SK-N-DZ (cell line): ENCODE measurements around the gene CC2D2A.
"Not testable (repeated sequence)": the region's sequence is repeated elsewhere in the genome, so short reads cannot be mapped to it uniquely, and the experiment has no call there.

Experiments
- DNase-seq: peaks from one replicate; pipeline ENCODE4 v3.0.0-alpha.2; 2015; ENCODE audit warnings: low spot score

Gene CC2D2A

DNA sequence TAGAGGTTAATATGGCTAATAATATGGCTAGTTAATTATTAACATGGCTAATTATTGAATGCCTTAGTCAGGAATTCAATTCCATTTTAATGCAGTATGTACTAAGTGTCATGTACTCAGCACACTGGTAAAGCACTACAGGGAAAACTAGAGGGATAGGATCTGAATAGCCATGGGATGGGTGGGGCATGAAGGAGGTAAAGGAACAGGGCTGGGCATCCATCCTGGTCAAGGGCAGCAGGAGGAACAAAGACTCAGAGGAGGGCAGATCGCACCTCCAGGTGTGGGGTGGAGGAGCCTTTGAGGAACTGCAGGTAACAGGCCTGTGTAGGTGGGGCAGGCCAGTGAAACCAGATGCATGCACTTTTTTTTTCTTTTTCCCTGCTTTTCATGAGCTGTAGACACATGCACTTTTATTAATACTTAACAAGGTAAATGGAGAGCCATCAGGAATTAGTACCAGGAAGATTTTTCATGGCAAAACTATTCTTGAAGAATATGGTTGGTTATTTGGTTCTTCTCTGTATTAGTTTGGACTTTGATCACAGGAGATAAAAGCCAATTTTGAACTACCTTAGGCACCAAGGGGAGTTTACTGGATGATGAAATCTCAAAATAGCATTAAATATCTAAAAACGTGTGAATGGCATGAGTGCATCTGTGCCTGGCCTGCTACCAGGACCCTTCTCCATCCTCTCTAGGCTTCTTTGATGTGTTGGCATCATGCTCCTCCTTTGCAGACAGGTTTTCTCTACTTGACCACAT is 88.3 kb downstream of the CC2D2A start:
- DNase-seq, result no peak

DNA sequence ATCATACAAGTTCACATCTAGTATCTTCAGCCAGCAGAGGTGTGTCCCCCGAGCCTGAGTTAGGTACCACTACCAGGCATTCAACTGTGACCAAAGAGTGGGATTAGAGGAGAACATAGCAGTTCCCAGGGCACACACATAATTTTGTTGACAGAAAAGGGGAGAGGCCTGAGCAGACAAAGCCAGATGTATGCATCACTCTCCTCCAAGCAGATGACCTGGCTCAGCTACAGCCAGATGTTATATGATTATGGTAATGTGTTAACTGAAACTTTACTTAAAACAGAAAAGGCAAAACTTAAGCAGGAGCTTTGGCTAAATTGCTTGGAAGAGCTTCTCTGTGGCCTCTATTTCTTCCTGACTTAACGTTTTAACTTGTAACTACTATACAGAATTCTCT is 88.9 kb downstream of the CC2D2A start:
- DNase-seq, result no peak

DNA sequence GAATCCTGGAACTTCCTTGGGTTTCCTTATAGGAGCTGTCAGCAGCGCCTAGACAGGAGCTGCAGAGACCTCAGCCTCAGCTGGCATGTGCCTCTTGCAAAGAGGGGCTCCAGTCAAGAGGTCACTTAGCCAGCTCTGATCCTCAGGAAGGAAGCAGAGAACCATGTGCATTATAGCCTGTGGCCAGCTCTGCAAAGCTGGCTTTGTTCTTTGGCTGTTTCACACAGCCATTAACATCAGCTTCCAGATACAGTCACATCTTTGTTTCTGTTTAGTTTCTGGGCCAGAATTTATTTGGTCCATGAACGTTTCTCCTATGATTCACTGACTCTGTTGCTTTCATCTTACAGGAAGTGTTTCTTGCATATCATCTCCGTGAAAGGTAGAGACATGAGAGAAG is 92.4 kb downstream of the CC2D2A start:
- DNase-seq, result no peak

DNA sequence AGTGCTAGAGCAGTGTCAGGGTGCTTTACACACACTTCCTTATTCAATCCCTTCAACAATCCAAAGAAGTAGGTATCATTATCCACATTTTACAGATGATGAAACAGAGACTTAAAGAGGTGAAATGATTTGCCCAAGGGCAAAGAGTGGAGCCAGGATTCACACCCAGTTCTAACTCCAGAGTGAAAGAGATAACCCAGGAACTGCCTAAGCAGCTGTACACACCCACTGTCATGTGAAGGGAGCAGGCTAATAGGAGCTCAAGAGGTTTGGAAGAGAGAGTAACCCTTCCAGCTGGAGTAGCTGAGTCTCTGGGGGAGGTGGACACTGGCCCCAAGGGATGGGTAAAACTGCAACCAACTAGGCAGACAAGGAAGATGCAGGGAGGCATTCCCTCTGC is 92.9 kb downstream of the CC2D2A start:
- no peak for DNase-seq

DNA sequence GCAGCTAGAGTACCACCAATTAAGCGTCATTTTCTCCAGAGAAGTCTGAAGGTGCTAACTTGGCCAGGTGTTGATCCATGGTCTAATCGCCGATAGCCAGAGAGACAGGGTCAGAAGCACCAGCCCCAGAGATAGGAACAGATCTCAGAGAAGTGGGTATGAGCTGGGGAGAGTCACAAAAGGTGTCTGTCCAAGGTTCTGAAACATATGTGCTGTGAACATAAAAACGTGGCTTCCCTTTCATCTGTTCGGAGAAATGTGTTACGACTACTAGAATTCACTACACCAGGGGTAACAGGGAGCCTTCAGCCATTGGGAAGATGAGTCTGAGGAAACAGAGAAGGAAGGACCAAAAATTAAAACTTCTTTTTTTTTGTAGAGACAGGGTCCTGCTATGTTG is 94.2 kb downstream of the CC2D2A start:
- no peak for DNase-seq

DNA sequence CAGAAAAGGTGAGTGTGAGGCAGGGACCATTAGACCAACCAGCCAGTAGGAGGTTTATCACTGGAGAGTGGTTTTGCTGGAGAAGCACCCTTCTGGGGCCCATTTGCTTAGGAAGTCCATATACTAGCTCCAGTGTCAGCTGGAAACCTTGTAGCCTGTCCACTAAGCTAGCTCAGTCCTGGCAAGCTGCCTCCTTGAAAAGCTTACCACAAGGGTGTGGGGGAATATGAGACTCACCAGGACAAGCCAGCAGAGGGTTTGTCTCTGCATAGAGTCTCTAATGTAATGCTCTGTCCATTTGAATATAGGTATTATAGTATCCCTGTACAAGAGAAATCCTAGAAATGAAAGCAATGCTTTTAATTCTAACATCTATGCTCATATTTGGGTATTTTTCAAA is 99.1 kb downstream of the CC2D2A start:
- no peak for DNase-seq

DNA sequence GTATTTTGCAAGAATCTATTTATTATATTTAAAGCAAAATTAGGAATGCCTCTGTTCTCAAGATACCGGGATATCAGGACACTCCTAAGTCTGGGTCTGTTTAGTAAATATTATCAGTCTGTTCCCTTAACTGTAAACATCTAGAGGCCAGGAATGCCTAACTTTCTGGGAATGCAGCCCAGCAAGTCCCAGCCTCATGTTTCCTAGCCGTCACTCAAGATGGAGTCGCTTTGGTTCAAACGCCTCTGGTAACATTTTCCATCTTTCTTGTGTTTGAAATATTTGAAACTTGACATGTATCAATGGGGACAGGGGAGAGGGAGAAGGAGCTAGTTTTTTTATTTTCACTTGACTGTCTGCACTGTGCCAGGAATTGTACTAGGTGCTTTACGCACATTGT is 100.1 kb downstream of the CC2D2A start:
- DNase-seq, result no peak

DNA sequence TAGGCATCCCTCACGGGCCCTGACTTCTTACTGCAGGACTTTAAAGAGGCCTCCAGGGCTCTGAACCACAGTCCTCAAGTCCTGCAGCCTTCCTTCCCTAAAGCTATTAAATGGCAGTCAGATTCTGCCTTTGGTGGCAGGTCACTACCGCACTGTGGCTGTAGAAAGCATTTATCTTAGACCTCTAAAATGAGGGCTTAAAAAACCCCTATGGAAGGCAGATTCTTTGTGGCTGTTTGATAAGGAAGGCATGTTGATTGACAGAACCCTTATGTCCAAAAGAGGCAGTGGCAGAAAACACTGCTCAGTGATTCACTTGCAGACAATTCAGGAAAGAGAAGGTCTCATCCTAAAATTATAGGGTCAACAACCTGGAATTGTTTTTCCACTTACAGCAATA is 106.3 kb downstream of the CC2D2A start:
- no peak for DNase-seq

DNA sequence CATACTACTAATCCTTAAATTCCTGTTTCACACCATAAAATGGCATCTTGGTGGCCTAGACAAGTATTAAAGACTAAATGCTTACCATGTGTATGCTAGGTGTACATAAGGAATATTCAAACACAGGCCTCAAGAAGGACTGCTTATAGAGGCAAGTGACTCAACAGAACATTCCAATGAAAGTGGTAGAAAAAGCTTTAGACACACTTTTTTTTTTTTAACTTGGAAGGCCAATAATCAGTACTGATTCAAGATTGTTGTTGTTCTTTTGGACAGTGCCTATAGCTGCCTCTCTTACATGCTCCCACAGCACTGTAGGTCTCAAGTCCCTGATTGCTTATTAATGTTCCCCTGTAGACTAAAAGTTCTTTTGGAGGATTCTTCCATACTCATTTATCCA is 107.8 kb downstream of the CC2D2A start:
- DNase-seq, result no peak

DNA sequence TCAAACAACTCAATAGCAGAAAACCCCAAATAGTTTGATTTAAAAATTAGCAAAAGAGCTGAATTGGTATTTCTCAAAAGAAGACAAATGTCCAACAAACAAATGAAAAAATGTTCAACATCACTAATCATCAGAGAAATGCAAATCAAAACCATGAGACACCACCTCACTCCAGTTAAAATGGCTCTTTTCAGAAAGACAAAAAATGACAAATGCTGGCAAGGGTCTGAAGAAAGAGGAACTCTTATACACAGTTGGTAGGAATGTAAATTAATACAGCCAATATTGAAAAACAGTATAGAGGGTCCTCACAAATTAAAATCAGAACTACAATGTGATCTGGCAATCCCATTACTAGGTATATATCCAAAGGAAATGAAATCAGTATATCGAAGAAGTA is 115.1 kb downstream of the CC2D2A start:
- DNase-seq, result no peak

DNA sequence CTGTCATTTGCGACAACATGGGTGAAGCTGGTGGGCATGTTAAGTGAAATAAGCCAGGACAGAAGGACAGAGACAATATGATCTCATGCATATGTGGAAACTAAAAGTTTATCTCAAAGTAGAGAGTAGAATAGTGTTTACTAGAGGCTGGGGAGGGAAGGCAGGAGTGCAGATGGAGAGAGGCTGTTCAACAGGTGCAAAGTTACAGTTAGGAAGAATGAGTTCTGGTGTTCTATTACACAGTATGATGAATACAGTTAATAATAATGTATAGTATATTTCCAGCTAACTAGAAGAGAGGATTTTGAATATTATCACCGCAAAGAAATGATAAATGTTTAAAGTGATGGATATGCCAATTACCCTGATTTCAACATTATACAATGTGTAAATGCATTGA is 115.6 kb downstream of the CC2D2A start:
- no peak for DNase-seq

DNA sequence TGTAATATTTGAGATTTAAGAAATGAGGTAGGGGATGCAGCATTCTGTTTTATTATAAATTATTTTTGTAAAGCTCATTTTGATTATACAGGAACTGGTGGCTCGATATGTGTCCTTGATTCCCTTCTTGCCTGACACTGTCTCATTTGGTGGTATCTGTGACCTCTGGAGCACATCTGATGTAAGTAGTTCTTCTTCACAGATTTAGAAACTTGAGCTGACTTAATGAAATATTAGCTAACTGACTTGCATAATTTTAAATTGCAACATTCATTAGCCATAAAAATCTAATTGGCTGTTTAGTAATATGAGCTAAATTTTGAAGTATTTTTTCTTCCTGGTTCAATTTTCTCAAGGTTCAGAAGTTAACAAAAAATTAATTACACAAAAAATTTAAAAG is 116.4 kb downstream of the CC2D2A start:
- no peak for DNase-seq

DNA sequence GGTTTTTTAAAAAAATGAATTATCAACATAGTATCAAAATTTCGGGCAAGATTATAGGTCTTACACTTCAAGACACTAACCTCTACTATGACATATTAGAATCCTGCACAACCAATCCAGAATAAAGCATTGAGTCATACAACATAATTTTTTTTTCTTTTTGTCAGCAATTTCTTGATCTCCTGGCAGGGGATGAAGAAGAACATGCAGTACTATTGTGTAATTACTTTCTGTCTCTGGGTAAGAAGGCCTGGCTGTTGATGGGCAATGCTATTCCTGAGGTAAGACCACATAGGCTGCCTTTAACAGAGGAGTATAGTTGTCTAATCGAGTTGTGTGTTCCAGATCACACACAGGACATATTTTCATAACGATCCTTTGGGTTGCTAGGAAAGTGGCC is 118.0 kb downstream of the CC2D2A start:
- no peak for DNase-seq

DNA sequence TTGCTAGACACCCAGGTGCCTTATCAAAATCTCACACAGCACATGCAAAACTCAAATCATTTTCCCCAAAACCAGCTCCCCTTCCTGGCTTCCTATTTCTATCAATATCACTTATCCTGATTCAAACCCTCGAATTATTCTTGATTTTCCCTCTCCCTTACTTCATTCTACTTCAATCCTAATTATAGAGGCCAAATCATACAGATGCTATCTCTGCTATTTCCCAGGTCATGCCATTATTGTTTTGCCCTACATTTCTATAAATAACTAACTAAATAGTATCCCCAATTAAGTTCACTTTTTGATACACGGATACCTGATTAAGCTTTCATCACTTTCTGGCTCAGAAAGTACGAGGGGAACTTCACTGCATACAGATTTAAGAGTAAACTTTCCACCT is 123.1 kb downstream of the CC2D2A start:
- no peak for DNase-seq

DNA sequence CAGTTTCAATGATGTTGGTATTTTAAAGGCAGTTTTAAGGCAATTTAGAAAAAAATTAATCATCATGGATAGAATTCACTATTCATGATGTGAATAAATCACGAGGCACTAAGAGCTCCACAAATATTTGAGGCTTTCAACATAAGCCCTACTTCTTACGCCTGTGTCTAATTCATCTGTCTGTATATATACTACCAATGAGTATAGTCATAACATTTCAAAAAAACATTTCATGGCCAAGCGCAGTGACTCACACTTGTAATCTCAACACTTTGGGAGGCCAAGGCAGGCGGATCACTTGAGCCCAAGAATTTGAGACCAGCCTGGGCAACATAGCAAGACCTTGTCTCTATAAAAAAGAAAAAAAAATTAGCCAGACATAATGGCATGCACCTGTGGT is 129.0 kb downstream of the CC2D2A start:
- DNase-seq, result no peak

DNA sequence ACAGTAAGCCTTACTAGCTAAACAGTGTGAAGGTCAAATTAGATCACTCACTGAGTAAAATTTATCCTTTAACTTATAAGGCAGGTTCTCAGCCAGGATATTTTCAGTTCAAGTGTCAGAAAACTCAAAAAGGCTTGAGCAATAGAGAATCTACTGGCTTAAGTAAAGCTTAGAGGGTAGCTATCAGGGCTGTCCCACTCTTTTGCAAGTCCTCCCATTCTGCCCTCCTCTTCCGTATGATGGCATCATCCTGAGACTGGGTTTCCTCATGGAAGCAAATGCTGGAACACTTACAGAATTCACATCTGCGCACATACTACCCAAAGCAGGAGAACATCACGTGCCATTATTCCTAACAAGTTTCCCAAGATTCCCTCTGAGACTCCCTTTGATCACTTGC is 130.5 kb downstream of the CC2D2A start:
- DNase-seq, result no peak

DNA sequence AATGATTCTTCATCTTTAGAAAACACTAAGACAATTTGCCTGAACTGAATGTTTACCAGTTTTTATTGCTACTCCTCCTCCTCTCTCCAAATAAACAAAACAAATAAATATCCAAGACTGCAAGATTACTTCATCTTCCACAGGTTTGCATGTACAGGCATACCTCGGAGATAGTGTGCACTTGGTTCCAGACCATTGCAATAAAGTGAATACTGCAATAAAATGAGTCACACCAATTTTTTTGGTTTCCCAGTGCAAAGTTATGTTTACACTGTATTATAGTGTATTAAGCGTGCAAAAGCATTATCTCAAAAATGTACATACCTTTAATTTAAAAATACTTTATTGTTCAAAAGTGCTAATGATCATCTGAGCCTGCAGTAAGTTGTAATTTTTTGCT is 132.2 kb downstream of the CC2D2A start:
- no peak for DNase-seq

DNA sequence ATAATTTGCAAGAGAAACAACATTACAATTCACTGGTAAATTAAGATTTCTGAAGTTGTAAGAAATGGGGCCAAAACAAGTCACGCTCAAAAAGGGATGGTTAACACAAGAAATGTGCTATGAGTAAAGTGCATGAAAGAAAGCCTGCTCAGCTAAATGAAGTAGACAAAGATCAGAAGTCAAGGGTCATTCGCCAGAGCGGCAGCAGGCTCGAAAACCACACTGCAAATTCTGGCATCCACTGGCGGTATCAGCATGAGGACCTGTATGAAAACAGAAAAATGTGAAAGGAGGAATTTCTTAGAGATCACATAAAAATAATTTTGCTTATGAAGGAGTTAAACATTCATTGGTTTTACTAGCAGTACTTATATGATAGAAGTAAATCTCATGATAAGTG is 135.9 kb downstream of the CC2D2A start:
- DNase-seq, result no peak

DNA sequence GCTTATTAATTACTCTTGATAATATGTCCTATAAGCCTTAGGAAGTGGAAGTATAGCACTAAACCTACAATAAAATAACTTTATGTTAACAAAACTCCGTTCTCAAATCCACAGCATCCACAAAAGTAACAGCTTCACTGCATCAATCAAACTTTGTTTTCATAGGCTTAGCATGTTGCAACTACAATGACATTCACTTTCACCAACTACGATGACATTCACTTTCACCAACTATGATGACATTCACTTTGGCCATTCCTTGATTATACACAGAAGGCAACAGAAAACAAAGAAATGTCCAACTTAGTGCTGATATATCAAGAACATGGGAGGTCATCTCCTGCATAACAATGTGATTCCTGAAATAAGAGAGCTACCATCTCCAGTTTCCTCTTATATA is 141.2 kb downstream of the CC2D2A start:
- no peak for DNase-seq

DNA sequence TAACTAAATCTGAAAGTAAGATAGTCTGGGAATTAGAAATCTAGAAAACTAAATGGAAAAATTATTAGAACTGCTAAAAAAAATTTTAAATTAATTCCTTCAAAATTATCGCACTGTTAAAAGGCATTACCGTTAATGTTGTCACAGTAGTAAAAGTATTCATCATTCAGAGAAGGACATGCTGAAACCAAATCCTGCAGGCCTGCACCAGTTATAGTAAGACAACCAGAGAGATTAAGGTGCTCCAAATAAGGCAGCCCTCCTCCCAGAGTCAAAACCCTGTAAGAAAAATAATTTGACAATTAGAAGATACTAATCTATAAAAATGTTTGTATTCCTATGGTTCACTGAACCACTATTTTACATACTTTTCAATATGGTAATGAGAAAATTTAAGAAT is 142.5 kb downstream of the CC2D2A start:
- DNase-seq, result no peak

DNA sequence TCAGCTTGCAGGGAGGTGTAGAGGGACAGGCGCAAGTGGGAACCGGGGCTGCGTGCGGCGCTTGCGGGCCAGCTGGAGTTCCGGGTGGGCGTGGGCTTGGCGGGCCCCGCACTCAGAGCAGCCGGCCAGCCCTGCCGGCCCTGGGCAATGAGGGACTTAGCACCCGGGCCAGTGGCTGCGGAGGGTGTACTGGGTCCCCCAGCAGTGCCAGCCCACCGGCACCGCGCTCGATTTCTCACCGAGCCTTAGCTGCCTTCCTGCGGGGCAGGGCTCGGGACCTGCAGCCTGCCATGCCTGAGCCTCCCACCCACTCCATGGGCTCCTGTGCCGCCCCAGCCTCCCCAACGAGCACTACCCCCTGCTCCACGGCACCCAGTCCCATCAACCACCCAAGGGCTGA is 145.2 kb downstream of the CC2D2A start:
- not testable (repeated sequence) for DNase-seq

DNA sequence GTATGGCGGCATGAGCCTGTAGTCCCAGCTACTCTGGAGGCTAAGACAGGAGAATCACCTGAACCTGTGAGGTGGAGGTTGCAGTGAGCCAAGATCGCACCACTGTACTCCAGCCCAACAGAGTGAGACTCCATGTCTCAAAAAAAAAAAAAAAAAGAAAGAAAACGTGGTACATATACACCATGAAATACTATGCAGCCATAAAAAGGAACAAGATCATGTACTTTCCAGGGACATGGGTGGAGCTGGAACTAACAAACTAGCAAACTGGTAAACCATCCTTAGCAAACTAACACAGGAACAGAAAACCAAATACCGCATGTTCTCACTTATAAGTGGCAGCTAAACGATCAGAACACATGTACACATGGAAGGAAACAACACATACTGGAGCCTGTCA is 147.7 kb downstream of the CC2D2A start:
- DNase-seq, result not testable (repeated sequence)

DNA sequence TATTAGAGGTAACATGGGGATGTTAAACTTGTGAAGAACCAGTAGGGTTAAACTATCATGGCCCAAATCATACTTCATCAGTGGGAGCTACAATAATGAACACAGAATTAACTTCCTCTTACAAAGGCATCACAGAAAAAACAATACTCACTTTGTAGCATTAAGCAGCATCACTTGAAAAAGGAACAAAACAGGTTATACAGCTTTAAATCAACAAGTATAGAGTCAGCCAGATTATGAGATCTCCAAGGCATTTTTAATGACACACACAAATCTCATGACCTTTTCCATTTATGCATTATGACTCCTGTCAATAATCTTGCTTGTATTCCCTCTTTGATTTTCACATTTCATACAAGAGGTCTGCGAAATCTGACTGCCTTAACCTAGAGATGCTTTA is 167.1 kb downstream of the CC2D2A start:
- no peak for DNase-seq

DNA sequence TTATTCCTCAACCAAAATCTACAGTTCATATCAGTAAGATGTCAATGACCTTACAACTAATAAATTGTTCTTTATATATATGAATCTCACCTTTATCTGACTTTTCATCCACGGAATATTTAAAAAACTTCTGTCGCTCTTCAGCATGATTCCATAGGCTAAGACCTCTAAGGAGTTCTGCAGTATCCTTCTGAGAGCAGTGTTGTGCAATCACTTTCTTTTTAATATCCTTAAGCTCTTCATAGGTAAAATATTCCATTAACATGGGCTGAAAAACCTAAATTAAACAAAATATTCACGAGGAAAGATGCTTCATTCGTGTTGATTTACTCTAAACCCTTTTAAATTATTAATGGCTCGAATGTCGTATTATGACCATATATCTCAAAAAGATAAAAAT is 168.7 kb downstream of the CC2D2A start:
- DNase-seq, result no peak
